PC-3 (cell line): ENCODE measurements around the gene CPA2. TPM values are rescaled to one million over a fixed set of nuclear protein-coding genes. Genes with fewer than 3 reads are reported as not detected.

Source experiments
- ATAC-seq: fragments of 200-7000 bp; cut with Tn5 transposase; 2 replicates; pipeline ENCODE4 v1.9.1; 2020; ENCODE audit warnings: mild to moderate bottlenecking, moderate library complexity
- BruUV-seq: library from RNA; stranded (reverse); fragments of 400-500 nt; replicated peaks from 2 replicates; lab custom pipeline; 2021; lab: Mats Ljungman, UMichigan
- CTCF ChIA-PET: fragments of 300-600 bp; sonication (Branson Sonifier 250); formaldehyde crosslinking; loops from one replicate; lab custom pipeline; 2022; ENCODE audit warnings: antibody characterized with exemption; lab: Charles Lee
- POLR2A ChIA-PET: fragments of 300-600 bp; sonication (Branson Sonifier 250); formaldehyde crosslinking; loops from one replicate; lab custom pipeline; 2022; ENCODE audit warnings: antibody characterized with exemption; ENCODE audit not compliant: unreplicated experiment; lab: Charles Lee
- DNase-seq: peaks from one replicate; pipeline ENCODE4 v3.0.0-alpha.2; 2015
- H2AFZ ChIP-seq: fragments of 300-600 bp; sonication (generic); 2 replicates; pipeline ENCODE4 v1.6.0; 2016; ENCODE audit warnings: antibody characterized with exemption, low read length
- H3F3A ChIP-seq: fragments of 300-600 bp; sonication (generic); one replicate; pipeline ENCODE4 v1.6.0; 2017; ENCODE audit warnings: antibody characterized with exemption, low read length, control low read depth, mild to moderate bottlenecking; ENCODE audit not compliant: unreplicated experiment
- H3K27ac ChIP-seq: fragments of 300-600 bp; sonication (generic); 2 replicates; pipeline ENCODE4 v1.5.1; 2016; ENCODE audit warnings: mild to moderate bottlenecking, low read length
- H3K27me3 ChIP-seq: fragments of 300-600 bp; sonication (generic); 2 replicates; pipeline ENCODE4 v1.6.1; 2016; ENCODE audit warnings: low read length, mixed read lengths
- H3K36me3 ChIP-seq: fragments of 300-600 bp; sonication (generic); 2 replicates; pipeline ENCODE4 v1.6.1; 2016; ENCODE audit warnings: low read depth, mixed run types, low read length, mixed read lengths
- H3K4me1 ChIP-seq: fragments of 300-600 bp; sonication (generic); 2 replicates; pipeline ENCODE4 v1.5.1; 2016; ENCODE audit warnings: low read length; ENCODE audit not compliant: insufficient read depth
- H3K4me2 ChIP-seq: fragments of 300-600 bp; sonication (generic); 2 replicates; pipeline ENCODE4 v1.6.0; 2016; ENCODE audit warnings: low read length
- H3K4me3 ChIP-seq: fragments of 300-600 bp; sonication (generic); 2 replicates; pipeline ENCODE4 v1.5.1; 2016; ENCODE audit warnings: mild to moderate bottlenecking, low read length, mixed read lengths
- H3K79me2 ChIP-seq: fragments of 300-600 bp; sonication (generic); 2 replicates; pipeline ENCODE4 v1.6.1; 2017; ENCODE audit warnings: low read length, mixed read lengths
- H3K9ac ChIP-seq: fragments of 300-600 bp; sonication (generic); 2 replicates; pipeline ENCODE4 v1.6.0; 2016; ENCODE audit warnings: mild to moderate bottlenecking, low read length
- H3K9me2 ChIP-seq: fragments of 300-600 bp; sonication (generic); replicated peaks from 2 replicates; pipeline ENCODE4 v1.6.1; 2016; ENCODE audit warnings: mixed run types, low read length, mixed read lengths
- H3K9me3 ChIP-seq: fragments of 300-600 bp; sonication (generic); 2 replicates; pipeline ENCODE4 v1.6.1; 2016; ENCODE audit warnings: low read length, mixed read lengths
- H4K20me1 ChIP-seq: fragments of 300-600 bp; sonication (generic); 2 replicates; pipeline ENCODE4 v1.6.1; 2016; ENCODE audit warnings: low read length, mixed read lengths
- EZH2 ChIP-seq: fragments of 300-600 bp; sonication (generic); IDR thresholded peaks from one replicate; pipeline ENCODE4 v1.6.1; 2017; ENCODE audit warnings: antibody characterized with exemption, mild to moderate bottlenecking, low read length; ENCODE audit not compliant: unreplicated experiment
- EZH2phosphoT487 ChIP-seq: fragments of 300-600 bp; sonication (generic); IDR thresholded peaks from 2 replicates; pipeline ENCODE4 v1.6.1; 2018; ENCODE audit warnings: mild to moderate bottlenecking, antibody characterized with exemption, low read length, borderline replicate concordance
- intact Hi-C: fragments of 100-400 bp; cut with micrococcal nuclease; formaldehyde crosslinking; loops from 2 replicates; pipeline ENCODE4 v1.9.0; 2023
- total RNA-seq: library from RNA; depleted of rRNA; stranded (reverse); fragments of >200 nt; gene quantifications from 2 replicates; pipeline ENCODE4 v1.2.3, GENCODE V29; 2014
- TF ChIP-seq, protein P1 (sequence below): fragments of 300-600 bp; sonication (generic); conservative IDR thresholded peaks from 2 replicates; pipeline ENCODE4 v1.5.1; 2017; ENCODE audit warnings: antibody characterized with exemption, low read depth, mild to moderate bottlenecking, low read length

Gene CPA2
- total RNA-seq, 1 experiment from 2014 or later: not detected

DNA sequence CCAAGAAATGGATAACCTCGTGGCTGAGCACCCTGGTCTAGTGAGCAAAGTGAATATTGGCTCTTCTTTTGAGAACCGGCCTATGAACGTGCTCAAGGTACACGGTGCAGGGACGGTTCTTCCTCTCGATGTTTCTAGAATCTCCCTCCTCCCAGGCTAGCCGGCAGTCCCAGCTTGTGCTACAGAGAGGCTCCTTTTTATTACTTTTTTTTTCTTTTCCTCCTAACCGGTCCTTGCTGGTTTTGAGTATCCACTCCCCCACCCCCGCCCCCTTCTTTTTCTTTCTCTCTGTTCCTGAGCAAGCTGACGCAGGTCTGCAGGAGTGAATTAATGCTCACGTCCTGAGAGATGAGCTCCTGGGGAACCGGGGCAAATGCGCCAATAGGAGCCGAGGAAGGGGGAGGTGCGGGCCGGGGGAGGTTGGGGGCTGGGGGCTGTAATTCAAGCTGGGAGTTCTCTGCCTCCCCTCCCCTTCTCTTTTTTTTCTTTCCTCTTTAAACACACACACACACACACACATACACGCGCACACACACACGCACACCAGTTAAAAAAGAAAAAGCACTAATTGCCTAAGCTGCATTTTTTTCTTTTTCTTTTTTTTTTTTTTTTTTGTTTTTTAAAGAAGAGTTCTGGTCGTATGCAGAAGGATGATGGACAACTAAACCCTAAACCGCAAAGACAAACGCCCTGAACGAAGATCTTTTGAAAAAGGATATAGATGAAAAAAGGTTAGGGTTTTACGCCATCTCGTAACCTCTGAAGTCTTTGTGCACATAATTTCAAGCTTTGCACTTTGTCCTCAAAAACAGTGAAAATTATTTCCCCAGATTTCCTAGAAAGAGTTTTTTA lies 6.6 kb downstream of the CPA2 start:
- Histone ChIP-seq H3K9me2 (no peaks in the 10 kb centered on the region), H3K36me3 (no peaks in the 10 kb centered on the region), H3K27ac (no peak overlapping the region), H3K9ac (no peak overlapping the region), H3K27me3 (no peaks in the 10 kb centered on the region), H3K79me2 (no peaks in the 10 kb centered on the region), H2AFZ (no peak overlapping the region), H3K4me2 (no peak overlapping the region), H3F3A (no peaks in the 10 kb centered on the region), H4K20me1 (no peaks in the 10 kb centered on the region), H3K4me3 (no peak overlapping the region), H3K9me3 (no peaks in the 10 kb centered on the region), H3K4me1 (0 out of 2 replicates have a peak, but pooled peaks cover 9% of the 10 kb centered on the region)
- no TSS peak for BruUV-seq
- no peak for TF ChIP-seq EZH2phosphoT487
- TF ChIP-seq, protein P1, sequence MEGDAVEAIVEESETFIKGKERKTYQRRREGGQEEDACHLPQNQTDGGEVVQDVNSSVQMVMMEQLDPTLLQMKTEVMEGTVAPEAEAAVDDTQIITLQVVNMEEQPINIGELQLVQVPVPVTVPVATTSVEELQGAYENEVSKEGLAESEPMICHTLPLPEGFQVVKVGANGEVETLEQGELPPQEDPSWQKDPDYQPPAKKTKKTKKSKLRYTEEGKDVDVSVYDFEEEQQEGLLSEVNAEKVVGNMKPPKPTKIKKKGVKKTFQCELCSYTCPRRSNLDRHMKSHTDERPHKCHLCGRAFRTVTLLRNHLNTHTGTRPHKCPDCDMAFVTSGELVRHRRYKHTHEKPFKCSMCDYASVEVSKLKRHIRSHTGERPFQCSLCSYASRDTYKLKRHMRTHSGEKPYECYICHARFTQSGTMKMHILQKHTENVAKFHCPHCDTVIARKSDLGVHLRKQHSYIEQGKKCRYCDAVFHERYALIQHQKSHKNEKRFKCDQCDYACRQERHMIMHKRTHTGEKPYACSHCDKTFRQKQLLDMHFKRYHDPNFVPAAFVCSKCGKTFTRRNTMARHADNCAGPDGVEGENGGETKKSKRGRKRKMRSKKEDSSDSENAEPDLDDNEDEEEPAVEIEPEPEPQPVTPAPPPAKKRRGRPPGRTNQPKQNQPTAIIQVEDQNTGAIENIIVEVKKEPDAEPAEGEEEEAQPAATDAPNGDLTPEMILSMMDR: no peak
- no peak for TF ChIP-seq EZH2
- intact Hi-C loops: no loop called here
- DNase-seq: no peak
- ATAC-seq: no peak
- POLR2A ChIA-PET: no interaction called here
- CTCF ChIA-PET: interaction anchor here (0.7 kb wide), 1 partner anchor 506 kb away, joined by 17 read pairs; no protein-coding TSS in a partner anchor

DNA sequence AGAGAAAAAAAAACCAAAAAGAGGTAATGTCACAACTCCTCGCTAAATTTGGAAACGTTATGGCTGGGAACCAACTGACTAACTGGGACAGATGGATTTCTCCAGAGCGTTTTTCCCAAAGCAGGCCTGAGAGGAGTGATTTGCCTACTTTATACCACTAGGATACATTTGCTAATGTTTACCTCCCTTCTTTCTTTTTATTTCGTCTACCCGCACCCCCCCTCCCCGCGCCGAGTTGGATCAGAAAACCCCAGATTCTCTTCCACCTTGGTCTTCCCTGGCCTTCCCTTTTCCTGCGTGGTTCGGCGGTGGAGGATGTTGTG lies 7.2 kb downstream of the CPA2 start:
- Histone ChIP-seq H3K79me2 (no peaks in the 10 kb centered on the region), H3K4me1 (peaks cover 15% of the 10 kb centered on the region), H3K9me2 (no peaks in the 10 kb centered on the region), H4K20me1 (no peaks in the 10 kb centered on the region), H3F3A (no peaks in the 10 kb centered on the region), H3K36me3 (no peaks in the 10 kb centered on the region), H3K27ac (no peak overlapping the region), H3K9ac (no peak overlapping the region), H3K9me3 (no peaks in the 10 kb centered on the region), H3K27me3 (no peaks in the 10 kb centered on the region), H2AFZ (no peak overlapping the region), H3K4me2 (no peak overlapping the region), H3K4me3 (no peak overlapping the region)
- DNase-seq: no peak
- no peak for ATAC-seq
- intact Hi-C loops: no loop called here
- ChIA-PET CTCF (no interaction called here), POLR2A (no interaction called here)
- no TSS peak for BruUV-seq
- TF ChIP-seq EZH2phosphoT487: no peak

DNA sequence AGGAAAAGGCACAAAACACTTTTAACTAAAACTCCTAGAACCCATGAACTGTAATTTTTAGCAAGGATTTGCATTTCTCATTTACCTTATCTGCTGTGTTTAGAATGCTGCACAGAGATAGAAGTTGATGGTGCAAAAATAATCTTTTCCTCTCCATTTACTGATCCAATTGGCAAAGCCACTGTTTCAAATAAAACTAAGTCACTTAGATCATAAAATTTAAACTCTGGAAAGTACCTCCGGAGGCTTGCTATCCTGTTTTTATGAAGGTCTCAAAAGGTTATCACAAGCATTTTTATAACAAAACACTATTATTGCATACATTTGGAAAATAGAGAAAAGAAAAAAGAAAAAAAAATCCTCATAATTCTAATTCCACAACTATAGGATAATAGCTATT lies 7.6 kb downstream of the CPA2 start:
- no TSS peak for BruUV-seq
- intact Hi-C loops: no loop called here
- H4K20me1 ChIP-seq: no peaks in the 10 kb centered on the region
- H3K9ac ChIP-seq: no peak overlapping the region
- H3K36me3 ChIP-seq: no peaks in the 10 kb centered on the region
- H3K4me1 ChIP-seq: peaks cover 19% of the 10 kb centered on the region
- no peaks in the 10 kb centered on the region for H3K9me2 ChIP-seq
- H2AFZ ChIP-seq: no peak overlapping the region
- POLR2A ChIA-PET: interaction anchor here (0.6 kb wide), 1 partner anchor 288 kb away, joined by 4 read pairs; no protein-coding TSS in a partner anchor
- no peak overlapping the region for H3K4me3 ChIP-seq
- no peaks in the 10 kb centered on the region for H3K79me2 ChIP-seq
- CTCF ChIA-PET: no interaction called here
- no peaks in the 10 kb centered on the region for H3F3A ChIP-seq
- no peak for DNase-seq
- no peaks in the 10 kb centered on the region for H3K27me3 ChIP-seq
- no peak overlapping the region for H3K27ac ChIP-seq
- ATAC-seq: no peak
- H3K9me3 ChIP-seq: no peaks in the 10 kb centered on the region
- TF ChIP-seq, protein P1: no peak
- no peak for TF ChIP-seq EZH2
- TF ChIP-seq EZH2phosphoT487: no peak
- no peak overlapping the region for H3K4me2 ChIP-seq
